ENCODE data around the gene ALPK1. TPM values are rescaled to one million over a fixed set of nuclear protein-coding genes. Genes with fewer than 3 reads are reported as not detected.

Gene ALPK1
- polyA plus RNA-seq, 3 donors = 5.3 to 14.2 (median 8.1) TPM

- H3K27me3 ChIP-seq (ENCODE audit: control insufficient read depth in 2 of 2, insufficient read depth in 2 of 2, low read length in 2 of 2) = no peaks in the 10 kb centered on the region
- peaks cover 0 to 2% (median 0%) of the 10 kb centered on the region in 7 donors for H3K9me3 Mint-ChIP-seq
- no peak overlapping the region for H3K4me3 ChIP-seq (replicated peaks in 1 of 3; ENCODE audit: low read depth in 2 of 3, low read length in 3 of 3)
- H3K4me1 Mint-ChIP-seq = peaks cover 36% of the 10 kb centered on the region
- H3K9ac ChIP-seq (ENCODE audit: insufficient read depth, low read length, poor library complexity, severe bottlenecking) = no peak overlapping the region
- peaks cover 0 to 7% (median 0%) of the 10 kb centered on the region in 3 donors for H3K27me3 Mint-ChIP-seq (ENCODE audit: low read depth in 3 of 3)
- H3K36me3 Mint-ChIP-seq = peaks cover 14 to 18% of the 10 kb centered on the region in 2 donors
- H2AFZ ChIP-seq (ENCODE audit: insufficient read depth, low read depth, low read length, poor library complexity, severe bottlenecking) = no peak overlapping the region
- H3K9me3 ChIP-seq (replicated peaks in 1 of 2; ENCODE audit: control insufficient read depth in 1 of 2, insufficient read depth in 1 of 2, low read length in 2 of 2) = no peaks in the 10 kb centered on the region
- H3K4me3 Mint-ChIP-seq = no peak overlapping the region
- no peak overlapping the region for H3K4me2 ChIP-seq (replicated peaks; ENCODE audit: extremely low read depth, low read length, poor library complexity, severe bottlenecking)
- no peak for DNase-seq
- peak overlapping the region; percentile 8 to 82 (median 68) for H3K27ac Mint-ChIP-seq
- peaks cover 41% of the 10 kb centered on the region for H3K79me2 ChIP-seq (ENCODE audit: insufficient read depth, low read length)
- intact Hi-C loops (cut with micrococcal nuclease) = no loop called here
- no peak for TF ChIP-seq CTCF (IDR thresholded peaks at IDR 0.05)
- WGBS (ENCODE audit: insufficient coverage) = no CpG with 5 or more reads among the region's 5 CpGs
- H3K4me1 ChIP-seq (ENCODE audit: control insufficient read depth in 1 of 2, insufficient read depth in 2 of 2, low read length in 2 of 2) = peaks cover 47 to 52% of the 10 kb centered on the region in 2 donors
- no peaks in the 10 kb centered on the region for H4K20me1 ChIP-seq (ENCODE audit: insufficient read depth, low read length)
- H3K36me3 ChIP-seq (replicated peaks in 1 of 2; ENCODE audit: control insufficient read depth in 1 of 2, insufficient read depth in 2 of 2, low read length in 2 of 2) = no peaks in the 10 kb centered on the region
- H3K27ac ChIP-seq (ENCODE audit: low read depth in 1 of 2, low read length in 2 of 2) = no peak overlapping the region
Observed at GRCh38 chr4:112311516-112311915, 14.3 kb downstream of the ALPK1 start.

- H3K36me3 ChIP-seq (replicated peaks in 1 of 2; ENCODE audit: control insufficient read depth in 1 of 2, insufficient read depth in 2 of 2, low read length in 2 of 2) = no peaks in the 10 kb centered on the region
- no peak for TF ChIP-seq CTCF (IDR thresholded peaks at IDR 0.05)
- no peaks in the 10 kb centered on the region for H4K20me1 ChIP-seq (ENCODE audit: insufficient read depth, low read length)
- Mint-ChIP-seq H3K27me3 (ENCODE audit: low read depth in 3 of 3) (peaks cover 0 to 7% (median 0%) of the 10 kb centered on the region in 3 donors), H3K36me3 (peaks cover 11 to 14% of the 10 kb centered on the region in 2 donors), H3K27ac (peak overlapping the region in 1 of 7 donors; percentile 91), H3K4me3 (no peak overlapping the region), H3K9me3 (peaks cover 0 to 2% (median 0%) of the 10 kb centered on the region in 7 donors), H3K4me1 (peaks cover 36% of the 10 kb centered on the region)
- peaks cover 48% of the 10 kb centered on the region for H3K79me2 ChIP-seq (ENCODE audit: insufficient read depth, low read length)
- peak overlapping the region; percentile 7 for H2AFZ ChIP-seq (ENCODE audit: insufficient read depth, low read depth, low read length, poor library complexity, severe bottlenecking)
- H3K9ac ChIP-seq (ENCODE audit: insufficient read depth, low read length, poor library complexity, severe bottlenecking) = no peak overlapping the region
- peak overlapping the region; percentile 72 to 74 for H3K27ac ChIP-seq (ENCODE audit: low read depth in 1 of 2, low read length in 2 of 2)
- no peaks in the 10 kb centered on the region for H3K27me3 ChIP-seq (ENCODE audit: control insufficient read depth in 2 of 2, insufficient read depth in 2 of 2, low read length in 2 of 2)
- 19% methylated on average over 3 of the region's 5 CpGs for WGBS (ENCODE audit: insufficient coverage)
- intact Hi-C loops (cut with micrococcal nuclease) = no loop called here
- H3K4me3 ChIP-seq (replicated peaks in 1 of 3; ENCODE audit: low read depth in 2 of 3, low read length in 3 of 3) = peak overlapping the region; percentile 11 to 55 (median 25)
- no peaks in the 10 kb centered on the region for H3K9me3 ChIP-seq (replicated peaks in 1 of 2; ENCODE audit: control insufficient read depth in 1 of 2, insufficient read depth in 1 of 2, low read length in 2 of 2)
- peak overlapping the region; percentile 59 for H3K4me2 ChIP-seq (replicated peaks; ENCODE audit: extremely low read depth, low read length, poor library complexity, severe bottlenecking)
- DNase-seq = peak; percentile 67 to 90 (median 82)
- H3K4me1 ChIP-seq (ENCODE audit: control insufficient read depth in 1 of 2, insufficient read depth in 2 of 2, low read length in 2 of 2) = peaks cover 56 to 62% of the 10 kb centered on the region in 2 donors
Observed at GRCh38 chr4:112312610-112313239, 15.6 kb downstream of the ALPK1 start.

All from CD14-positive monocyte (primary cell).